Activated CD8-positive, alpha-beta memory T cell treated with anti-CD3 and anti-CD28 coated beads for 36 hours (primary cell): Measurements from ENCODE around the gene FAM53B. TPM values are rescaled to one million over a fixed set of nuclear protein-coding genes. Genes with fewer than 3 reads are reported as not detected.

ENCODE experiments used
- total RNA-seq, 2 experiments: library from RNA; stranded (reverse); gene quantifications; one replicate each; pipeline ENCODE4 v1.2.3, GENCODE V29; 2021

FAM53B gene
- total RNA-seq, 2 experiments from 2014 or later = 20.6 to 21.5 TPM

Other genes starting within 250 kb of the FAM53B start
- gene EEF1AKMT2, start 47.5 kb upstream of the FAM53B start, total RNA-seq = 10 to 100 TPM; 18.7 to 19.1 TPM
- gene ABRAXAS2, start 57.4 kb upstream of the FAM53B start, total RNA-seq = 10 to 100 TPM; 21.6 to 22.1 TPM
- 10 to 100 TPM; 13.1 to 13.4 TPM for gene ZRANB1, start 197.7 kb upstream of the FAM53B start, total RNA-seq